ENCODE results near the gene ALG9.

ALG9 gene

DNA sequence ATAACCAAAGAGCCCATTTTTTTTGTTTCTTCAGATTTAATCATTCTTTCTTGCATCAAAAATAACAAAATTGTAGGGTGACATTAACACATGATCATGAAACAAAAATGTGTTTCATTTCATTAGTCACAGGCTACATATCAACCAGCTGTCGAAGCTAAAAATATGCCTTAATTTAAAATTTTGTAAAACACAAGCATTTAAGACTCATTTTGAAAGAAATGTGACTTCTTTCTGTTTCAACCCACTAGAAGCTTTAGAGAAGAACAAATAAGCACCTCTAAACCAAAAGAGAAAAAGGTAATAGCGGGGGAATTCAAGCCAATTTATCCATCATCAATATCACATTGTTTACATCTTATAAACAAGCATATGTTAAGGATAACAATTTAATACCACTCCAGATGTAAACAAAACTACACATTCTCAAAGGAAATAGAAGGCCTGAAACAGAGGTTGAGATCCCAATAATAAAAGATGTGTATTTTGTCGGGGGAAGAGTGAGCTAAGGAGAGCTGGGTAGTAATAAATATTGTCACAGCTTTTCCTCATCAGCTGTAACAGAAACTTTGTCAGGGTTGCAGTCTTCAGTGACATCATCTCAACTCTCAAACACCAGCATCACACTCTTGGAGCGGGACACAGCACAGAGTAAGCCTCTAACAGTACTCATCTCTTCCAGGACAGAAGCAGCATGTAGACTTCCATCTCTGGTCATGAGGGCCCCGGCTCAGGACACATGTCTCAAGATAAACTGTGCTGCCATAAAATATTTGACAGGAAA lies 42.0 kb downstream of the ALG9 start:
- TF ChIP-seq, protein P1, sequence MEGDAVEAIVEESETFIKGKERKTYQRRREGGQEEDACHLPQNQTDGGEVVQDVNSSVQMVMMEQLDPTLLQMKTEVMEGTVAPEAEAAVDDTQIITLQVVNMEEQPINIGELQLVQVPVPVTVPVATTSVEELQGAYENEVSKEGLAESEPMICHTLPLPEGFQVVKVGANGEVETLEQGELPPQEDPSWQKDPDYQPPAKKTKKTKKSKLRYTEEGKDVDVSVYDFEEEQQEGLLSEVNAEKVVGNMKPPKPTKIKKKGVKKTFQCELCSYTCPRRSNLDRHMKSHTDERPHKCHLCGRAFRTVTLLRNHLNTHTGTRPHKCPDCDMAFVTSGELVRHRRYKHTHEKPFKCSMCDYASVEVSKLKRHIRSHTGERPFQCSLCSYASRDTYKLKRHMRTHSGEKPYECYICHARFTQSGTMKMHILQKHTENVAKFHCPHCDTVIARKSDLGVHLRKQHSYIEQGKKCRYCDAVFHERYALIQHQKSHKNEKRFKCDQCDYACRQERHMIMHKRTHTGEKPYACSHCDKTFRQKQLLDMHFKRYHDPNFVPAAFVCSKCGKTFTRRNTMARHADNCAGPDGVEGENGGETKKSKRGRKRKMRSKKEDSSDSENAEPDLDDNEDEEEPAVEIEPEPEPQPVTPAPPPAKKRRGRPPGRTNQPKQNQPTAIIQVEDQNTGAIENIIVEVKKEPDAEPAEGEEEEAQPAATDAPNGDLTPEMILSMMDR (IDR thresholded peaks at IDR 0.05; ENCODE audit: low read depth, low read length, missing control alignments), result no peak
- no peak for DNase-seq (ENCODE audit: extremely low read depth, low read depth)
- no peak overlapping the region for H3K4me3 ChIP-seq (replicated peaks; ENCODE audit: low read depth, low read length)

DNA sequence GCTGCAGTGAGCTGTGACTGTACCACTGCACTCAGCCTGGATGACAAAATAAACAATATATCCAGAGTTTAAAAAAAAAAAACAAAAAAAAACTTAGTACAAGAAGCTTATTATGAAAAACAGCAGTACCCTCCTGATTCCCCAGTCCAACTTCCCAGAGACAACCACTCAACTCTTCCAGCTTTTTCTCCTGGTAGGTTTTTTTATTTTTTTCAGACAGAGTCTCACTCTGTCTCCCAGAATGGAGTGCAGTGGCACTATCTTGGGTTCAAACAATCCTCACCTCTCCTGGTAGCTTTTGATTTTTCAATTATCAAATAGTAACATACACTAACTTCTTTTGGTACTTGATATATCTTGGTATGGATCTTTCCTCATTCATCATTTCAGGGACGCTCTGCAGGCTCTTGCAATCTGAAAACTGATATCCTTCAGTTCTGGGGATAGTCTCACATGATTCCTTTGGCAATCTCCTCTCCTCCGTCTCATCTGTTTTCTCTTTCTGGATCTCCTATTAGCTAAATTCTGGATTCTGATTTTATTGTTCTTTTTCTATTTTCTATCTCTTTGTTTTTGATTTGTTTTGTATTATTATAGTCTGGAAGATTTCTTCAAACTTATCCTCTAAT lies 44.9 kb downstream of the ALG9 start:
- no peak for DNase-seq (ENCODE audit: extremely low read depth, low read depth)
- TF ChIP-seq, protein P1 (IDR thresholded peaks at IDR 0.05; ENCODE audit: low read depth, low read length, missing control alignments), result no peak

DNA sequence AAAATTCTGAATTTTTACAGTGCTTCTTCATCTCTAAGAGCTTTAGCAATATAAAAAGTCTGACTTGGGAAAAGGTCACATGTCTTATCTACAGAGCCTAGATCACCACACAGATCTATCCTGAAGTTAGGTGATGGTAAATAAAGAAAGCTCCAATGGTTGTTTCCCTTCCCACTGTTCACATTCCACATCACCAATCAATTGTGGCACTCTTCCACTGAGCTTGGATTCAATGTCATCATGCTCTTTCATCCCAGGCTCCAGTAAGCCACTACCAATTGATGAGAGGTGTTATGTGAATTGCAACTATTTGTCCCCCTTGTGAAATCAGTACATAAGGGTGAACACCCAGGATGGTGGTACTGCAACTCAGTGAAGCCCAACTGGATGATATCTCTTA lies 47.8 kb downstream of the ALG9 start:
- no peak for DNase-seq (ENCODE audit: extremely low read depth, low read depth)
- H3K4me3 ChIP-seq (replicated peaks; ENCODE audit: low read depth, low read length), result no peak overlapping the region
- TF ChIP-seq, protein P1 (IDR thresholded peaks at IDR 0.05; ENCODE audit: low read depth, low read length, missing control alignments), result no peak

More for the DNA sequence above, 44.9 kb downstream of the ALG9 start:
- no peak overlapping the region for H3K4me3 ChIP-seq (replicated peaks; ENCODE audit: low read depth, low read length)

DNA sequence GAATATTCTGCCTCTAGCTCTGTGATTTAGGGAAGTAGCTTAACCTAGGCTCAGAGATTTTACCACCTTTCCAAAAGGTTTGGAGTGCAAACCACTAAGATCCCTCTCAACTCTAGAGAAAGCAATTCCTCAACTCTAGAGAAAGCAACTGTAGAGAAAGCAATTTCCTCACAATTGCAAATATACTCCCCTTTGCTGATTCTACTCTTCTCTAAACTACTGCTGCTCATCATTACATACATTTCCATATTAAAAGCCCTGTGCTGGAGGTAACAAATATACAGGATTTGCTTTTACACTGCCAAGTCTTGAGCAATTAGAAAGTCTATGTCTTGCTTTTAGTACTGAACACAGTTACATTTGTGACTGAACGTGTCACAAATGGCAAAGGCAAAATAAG lies 48.2 kb downstream of the ALG9 start:
- TF ChIP-seq, protein P1 (IDR thresholded peaks at IDR 0.05; ENCODE audit: low read depth, low read length, missing control alignments), result no peak
- no peak for DNase-seq (ENCODE audit: extremely low read depth, low read depth)
- H3K4me3 ChIP-seq (replicated peaks; ENCODE audit: low read depth, low read length), result no peak overlapping the region

DNA sequence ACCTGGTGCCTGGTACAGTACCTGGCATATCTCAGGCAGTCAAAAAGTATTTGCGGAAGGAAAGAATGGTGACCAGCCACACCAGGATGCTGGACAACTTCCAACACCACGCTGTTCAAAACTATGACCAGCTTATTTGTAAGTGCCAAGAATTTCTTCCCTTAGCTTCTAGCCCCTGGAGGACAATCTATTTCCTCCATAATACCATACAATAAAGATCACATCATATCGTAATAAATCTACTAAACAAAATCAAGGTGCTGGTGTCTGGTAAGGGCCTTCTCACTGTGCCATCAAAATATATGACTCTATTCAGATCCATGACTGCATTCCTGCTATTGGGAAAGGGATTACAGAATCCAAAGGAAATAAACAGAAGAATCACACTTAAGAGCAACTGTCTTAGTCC lies 51.5 kb downstream of the ALG9 start:
- H3K4me3 ChIP-seq (replicated peaks; ENCODE audit: low read depth, low read length), result no peak overlapping the region
- DNase-seq (ENCODE audit: extremely low read depth, low read depth), result no peak
- TF ChIP-seq, protein P1 (IDR thresholded peaks at IDR 0.05; ENCODE audit: low read depth, low read length, missing control alignments), result no peak

DNA sequence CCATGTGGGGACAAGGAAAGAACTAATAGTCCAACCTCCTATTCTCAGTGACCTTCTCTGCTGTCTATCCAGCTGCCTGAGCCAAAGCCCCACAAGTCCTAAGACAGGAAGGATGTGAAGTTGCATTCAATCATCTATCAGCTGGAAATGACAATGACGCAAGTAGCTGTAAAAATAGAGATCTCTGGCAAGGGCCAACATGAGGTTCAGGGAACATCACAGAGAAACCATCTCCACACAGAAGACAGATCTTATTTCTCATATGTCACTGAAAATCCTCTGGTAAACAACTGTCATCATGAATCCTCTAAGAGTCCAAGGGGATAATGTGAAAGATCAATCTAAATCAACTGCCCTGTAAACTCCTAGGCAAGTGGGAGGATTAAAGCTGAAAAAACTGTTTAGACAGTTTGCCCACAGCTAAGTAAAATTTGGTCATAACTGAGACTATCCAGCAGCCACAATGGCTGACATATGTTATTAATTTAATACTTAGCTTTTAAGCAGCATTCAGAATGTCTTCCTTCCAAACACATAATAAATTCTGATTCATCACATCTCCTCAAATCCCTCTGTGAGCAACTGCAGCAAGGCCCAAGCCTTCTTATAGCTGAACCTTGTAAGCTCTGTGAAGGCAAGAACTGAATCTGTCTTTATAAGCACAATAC lies 52.1 kb downstream of the ALG9 start:
- DNase-seq (ENCODE audit: extremely low read depth, low read depth), result peak; percentile 93
- TF ChIP-seq, protein P1 (IDR thresholded peaks at IDR 0.05; ENCODE audit: low read depth, low read length, missing control alignments), result no peak
- no peak overlapping the region for H3K4me3 ChIP-seq (replicated peaks; ENCODE audit: low read depth, low read length)

Measured in HFF-Myc (cell line).